Epidermal melanocyte (primary cell): Measurements from ENCODE around the gene SPG11.
"Not testable (repeated sequence)": the region's sequence is repeated elsewhere in the genome, so short reads cannot be mapped to it uniquely, and the experiment has no call there.

ENCODE experiments used
- DNase-seq: peaks from one replicate; pipeline ENCODE4 v3.0.0; 2011; ENCODE audit warnings: low spot score; ENCODE audit not compliant: insufficient read length

Gene SPG11

GRCh38 chr15:44663410-44664308, at the start of gene SPG11:
SPG11 (minus strand) TSS chr15:44663662; CDS start chr15:44663647, 15 bp downstream.
- DNase-seq, result peak; percentile 88

DNA sequence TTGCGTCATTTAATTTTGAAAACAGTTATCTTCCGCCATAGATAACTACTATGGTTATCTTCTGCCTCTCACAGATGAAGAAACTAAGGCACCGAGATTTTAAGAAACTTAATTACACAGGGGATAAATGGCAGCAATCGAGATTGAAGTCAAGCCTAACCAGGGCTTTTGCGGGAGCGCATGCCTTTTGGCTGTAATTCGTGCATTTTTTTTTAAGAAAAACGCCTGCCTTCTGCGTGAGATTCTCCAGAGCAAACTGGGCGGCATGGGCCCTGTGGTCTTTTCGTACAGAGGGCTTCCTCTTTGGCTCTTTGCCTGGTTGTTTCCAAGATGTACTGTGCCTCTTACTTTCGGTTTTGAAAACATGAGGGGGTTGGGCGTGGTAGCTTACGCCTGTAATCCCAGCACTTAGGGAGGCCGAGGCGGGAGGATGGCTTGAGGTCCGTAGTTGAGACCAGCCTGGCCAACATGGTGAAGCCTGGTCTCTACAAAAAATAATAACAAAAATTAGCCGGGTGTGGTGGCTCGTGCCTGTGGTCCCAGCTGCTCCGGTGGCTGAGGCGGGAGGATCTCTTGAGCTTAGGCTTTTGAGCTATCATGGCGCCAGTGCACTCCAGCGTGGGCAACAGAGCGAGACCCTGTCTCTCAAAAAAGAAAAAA, 49.0 kb upstream of the SPG11 start:
- DNase-seq, result peak; percentile 50

DNA sequence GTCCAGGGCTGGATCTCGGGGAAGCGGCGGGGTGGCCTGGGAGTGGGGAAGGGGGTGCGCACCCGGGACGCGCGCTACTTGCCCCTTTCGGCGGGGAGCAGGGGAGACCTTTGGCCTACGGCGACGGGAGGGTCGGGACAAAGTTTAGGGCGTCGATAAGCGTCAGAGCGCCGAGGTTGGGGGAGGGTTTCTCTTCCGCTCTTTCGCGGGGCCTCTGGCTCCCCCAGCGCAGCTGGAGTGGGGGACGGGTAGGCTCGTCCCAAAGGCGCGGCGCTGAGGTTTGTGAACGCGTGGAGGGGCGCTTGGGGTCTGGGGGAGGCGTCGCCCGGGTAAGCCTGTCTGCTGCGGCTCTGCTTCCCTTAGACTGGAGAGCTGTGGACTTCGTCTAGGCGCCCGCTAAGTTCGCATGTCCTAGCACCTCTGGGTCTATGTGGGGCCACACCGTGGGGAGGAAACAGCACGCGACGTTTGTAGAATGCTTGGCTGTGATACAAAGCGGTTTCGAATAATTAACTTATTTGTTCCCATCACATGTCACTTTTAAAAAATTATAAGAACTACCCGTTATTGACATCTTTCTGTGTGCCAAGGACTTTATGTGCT, 48.4 kb upstream of the SPG11 start:
- no peak for DNase-seq

GRCh38 chr15:44711096-44711742, 47.8 kb upstream of the SPG11 start, which contains the start of the genes B2M and PATL2:
B2M (plus strand) TSS chr15:44711517; CDS start chr15:44711547, 30 bp downstream.
PATL2 (minus strand) TSS chr15:44711323; CDS start chr15:44676490, 34,833 bp downstream.
- DNase-seq, result peak; percentile 77

GRCh38 chr15:44710236-44711095, 47.0 kb upstream of the SPG11 start:
- no peak for DNase-seq

DNA sequence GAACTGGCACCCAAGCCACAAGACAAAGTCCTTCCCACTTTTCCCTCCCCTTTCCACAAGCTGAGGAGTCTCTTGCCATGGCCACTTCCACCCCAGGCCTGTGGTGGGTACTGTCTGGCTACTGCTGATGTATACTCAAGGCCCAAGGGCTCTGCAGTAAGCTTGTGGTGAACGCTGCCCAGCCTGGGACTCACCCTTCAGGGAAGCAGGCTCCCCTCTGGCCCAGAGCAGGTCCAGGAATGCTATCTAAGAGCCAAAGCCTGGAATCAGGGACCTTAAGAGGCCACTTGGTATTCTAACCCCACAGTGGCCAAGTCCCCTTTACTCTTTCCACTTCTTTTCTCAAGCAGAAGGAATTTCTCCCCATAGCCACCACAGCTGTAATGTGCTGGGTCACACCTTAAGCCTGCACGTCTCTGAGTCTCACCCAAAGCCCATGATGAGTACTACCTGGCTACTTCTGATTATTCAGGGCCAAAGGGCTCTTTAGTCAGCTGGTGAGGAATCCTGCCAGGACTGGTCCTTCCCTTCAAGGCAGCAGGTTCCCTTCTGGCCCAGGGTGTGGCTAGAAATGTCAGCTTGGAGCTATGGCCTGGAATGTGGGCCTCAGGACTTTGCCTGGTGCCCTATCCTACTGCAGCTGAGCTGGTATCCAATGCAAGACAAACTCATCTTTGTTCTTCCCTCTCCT, 43.6 kb upstream of the SPG11 start:
- no peak for DNase-seq

- no peak for DNase-seq
These were observed 42.9 kb upstream of the SPG11 start for GRCh38 chr15:44706401-44706800.

DNA sequence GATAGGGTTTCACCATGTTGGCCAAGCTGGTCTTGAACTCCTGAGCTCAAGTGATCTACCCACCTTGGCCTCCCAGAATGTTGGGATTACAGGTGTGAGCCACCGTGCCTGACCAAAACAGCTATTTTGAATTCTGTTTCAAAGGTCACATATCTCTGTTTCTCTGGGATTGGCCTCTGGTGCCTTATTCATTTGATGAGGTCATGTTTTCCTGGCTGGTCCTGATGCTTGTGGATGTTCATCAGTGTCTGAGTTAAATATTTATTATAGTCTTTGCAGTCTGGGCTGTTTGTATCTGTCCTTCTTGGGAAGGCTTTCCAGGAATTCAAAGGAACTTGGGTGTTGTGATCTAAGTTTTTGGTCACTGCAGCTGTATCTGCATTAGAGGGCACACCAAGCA, 42.5 kb upstream of the SPG11 start:
- no peak for DNase-seq

DNA sequence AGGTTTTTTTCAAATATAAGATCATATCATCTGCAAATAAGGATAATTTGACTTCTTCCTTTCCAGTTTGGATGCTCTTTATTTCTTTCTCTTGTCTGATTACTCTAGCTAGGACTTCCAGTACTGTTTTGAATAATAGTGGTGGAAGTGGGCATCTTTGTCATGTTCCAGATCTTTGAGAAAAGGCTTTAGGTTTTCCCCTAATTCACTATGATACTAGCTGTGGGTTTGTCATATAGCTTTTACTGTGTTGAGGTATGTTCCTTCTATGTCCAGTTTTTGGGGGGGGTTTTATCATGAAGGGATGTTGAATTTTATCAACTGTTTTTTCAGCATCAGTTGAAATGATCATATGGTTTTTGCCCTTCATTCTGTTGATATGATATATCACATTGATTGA, 37.2 kb upstream of the SPG11 start:
- DNase-seq, result not testable (repeated sequence)

DNA sequence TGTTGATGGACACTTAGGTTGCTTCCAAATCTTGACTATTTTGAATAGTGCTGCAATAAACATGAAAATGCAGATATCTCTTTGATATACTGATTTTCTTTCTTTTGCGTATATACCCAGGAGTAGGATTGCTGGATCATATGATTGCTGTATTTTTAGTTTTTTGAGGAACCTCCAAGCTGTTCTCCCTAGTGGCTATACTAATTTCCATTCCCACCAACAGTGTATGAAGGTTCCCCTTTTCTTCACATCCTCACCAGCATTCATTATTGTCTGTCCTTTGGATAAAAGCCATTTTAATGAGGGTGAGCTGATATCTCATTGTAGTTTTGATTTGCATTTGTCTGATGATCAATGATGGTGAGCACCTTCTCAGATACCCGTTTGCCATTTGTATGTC, 35.2 kb upstream of the SPG11 start:
- DNase-seq, result no peak

DNA sequence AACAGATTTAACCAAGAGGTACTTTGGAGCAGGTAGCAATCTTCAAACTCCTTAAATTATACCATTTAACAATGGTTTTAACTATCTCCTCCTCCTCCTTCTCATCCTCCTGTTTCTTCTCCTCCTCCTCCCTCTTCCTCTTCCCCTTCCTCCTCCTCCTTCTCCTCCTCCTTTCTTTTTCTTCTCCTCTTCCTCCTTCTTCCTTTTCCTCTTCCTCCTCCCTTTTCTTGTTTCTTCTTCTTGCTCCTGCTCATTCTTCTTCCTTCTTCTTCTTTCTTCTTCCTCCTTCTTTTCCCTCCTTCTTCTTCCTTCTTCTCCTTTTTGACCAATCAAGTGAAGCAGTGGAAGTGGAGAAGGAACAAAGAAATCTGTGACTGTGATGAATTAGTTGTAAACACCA, 33.6 kb upstream of the SPG11 start:
- no peak for DNase-seq

DNA sequence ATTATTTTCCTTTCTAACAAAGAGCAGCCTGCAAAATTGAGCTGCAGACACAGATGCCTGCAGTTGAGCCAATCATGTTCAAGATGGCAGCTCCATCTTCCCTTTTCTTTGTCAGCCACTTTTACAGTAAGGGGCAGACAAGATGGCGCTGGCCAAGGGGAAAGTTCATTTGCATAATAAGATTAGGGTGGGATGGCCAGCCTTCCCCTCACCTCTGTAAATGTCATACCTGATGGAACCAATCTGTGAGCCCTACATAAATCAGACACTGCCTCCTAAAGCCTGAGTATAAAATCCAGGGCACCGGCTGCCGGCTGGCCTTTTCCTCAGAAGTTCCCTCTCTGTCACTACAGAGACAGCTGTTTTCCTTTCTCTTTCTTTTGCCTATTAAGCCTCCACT, 31.8 kb upstream of the SPG11 start:
- no peak for DNase-seq

- no peak for DNase-seq
These were observed 31.0 kb upstream of the SPG11 start for GRCh38 chr15:44694416-44694815.

DNA sequence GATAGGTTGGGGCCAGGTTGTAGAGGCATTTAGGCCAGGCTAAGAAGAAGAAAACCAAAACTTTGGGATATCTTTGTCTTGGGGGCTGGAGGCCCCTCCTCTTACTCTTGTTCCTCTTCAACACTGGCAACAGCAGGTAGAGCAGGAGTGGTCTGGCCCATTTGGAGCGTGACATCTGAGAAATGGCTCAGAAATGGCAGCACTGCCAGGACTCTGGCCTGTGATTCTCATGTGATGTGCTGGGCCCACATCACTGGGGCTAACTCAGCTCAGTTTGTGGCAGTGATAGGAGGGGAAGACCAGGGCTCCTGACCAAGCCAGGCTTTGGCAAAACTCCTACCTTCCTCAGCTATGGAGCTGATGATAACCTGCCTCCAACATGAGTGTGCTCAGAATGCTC, 29.2 kb upstream of the SPG11 start:
- DNase-seq, result no peak

DNA sequence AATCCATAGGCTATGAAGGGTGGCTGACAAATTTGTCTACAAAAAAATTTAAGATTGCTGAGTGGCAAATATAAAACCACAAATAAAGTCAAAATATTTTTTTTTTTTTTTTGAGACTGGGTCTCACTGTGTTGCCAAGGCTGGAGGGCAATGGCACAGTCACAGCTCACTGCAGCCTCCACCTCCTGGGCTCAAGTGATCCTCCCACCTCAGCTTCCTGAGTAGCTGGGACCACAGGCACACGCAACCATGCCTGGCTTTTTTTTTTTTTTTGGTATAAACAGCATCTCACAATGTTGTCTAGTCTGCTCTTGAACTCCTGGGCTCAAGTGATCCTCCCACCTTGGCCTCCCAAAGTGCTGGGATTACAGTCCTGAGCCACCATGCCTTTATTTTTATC, 26.8 kb upstream of the SPG11 start:
- DNase-seq, result not testable (repeated sequence)

- not testable (repeated sequence) for DNase-seq
These were observed 25.9 kb upstream of the SPG11 start for GRCh38 chr15:44689318-44689717.

GRCh38 chr15:44682809-44683682, 19.6 kb upstream of the SPG11 start:
- DNase-seq, result not testable (repeated sequence)

DNA sequence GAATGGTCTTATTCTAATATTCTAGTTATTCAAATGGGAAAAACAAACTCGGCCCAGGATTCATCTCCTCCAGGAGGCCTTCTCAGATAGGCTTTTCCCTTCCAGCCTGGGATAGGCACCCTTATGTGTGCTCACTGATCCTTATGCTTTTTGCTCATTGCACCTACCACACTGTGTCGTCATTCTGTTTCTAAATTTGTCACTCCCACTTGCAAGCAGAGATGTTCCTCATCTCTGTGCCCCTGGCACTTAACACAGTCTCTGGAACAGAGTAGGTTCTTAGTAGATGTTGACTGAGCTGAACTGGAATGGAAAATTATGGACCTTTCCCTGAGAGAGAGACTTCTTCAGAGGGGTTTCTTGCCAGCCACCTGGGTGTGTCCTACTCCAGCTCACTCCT, 18.7 kb upstream of the SPG11 start:
- DNase-seq, result no peak

GRCh38 chr15:44676676-44677075, 13.2 kb upstream of the SPG11 start:
- DNase-seq, result no peak
